CD4-positive, alpha-beta T cell treated with Interleukin-4 for 1 hour (primary cell): ENCODE measurements around the gene PRKACA.
"Not testable (repeated sequence)": the region's sequence is repeated elsewhere in the genome, so short reads cannot be mapped to it uniquely, and the experiment has no call there.

Source experiments
- DNase-seq, 2 donors: peaks; one replicate each; pipeline ENCODE4 v3.0.0-alpha.2; 2020 to 2022

PRKACA gene

DNA sequence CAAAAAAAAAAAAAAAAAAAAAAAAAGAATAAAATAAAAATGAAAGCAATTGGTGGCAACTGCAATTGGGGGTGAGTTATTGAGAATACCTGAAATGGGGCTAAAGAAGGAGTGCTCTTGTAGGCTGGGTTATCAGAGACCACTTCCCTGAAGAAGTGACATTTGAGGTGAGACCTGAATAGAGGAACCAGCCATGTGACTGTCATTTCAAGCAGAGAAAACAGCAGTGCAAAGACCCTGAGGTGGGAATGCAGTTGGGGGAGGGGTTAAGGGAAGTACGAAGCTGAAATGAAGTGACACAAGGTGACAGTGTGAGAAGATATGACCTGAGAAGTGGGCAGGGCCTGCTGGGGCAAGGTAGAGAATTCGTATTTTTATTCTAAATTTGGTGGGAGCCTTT lies 51.4 kb downstream of the PRKACA start:
- no peak for DNase-seq

DNA sequence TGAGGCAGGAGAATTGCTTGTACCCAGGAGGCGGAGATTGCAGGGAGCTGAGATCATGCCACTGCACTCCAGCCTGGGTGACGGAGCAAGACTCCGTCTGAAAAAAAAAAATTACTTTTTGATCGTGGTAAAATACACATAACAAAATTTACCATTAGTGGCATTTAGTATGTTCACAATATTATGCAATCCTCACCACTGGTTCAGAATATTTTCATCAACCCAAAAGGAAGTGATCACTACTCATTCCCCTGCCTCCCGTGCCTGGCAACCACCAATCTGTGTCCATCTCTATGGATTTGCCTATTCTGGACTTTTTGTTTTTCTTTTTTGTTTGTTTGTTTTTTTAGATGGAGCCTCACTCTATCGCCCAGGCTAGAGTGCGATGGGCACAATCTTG lies 54.5 kb downstream of the PRKACA start:
- no peak for DNase-seq

DNA sequence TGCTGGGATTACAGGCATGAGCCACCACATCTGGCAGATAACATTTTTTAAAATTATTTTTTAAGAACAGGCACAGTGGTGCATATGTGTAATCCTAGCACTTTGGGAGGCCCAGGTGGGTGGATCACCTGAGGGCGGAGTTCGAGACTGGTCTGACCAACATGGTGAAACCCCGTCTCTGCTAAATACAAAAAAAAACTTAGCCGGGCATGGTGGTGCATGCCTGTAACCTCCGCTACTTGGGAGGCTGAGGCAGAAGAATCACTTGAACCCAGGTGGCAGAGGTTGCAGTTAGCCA lies 55.1 kb downstream of the PRKACA start:
- no peak for DNase-seq

DNA sequence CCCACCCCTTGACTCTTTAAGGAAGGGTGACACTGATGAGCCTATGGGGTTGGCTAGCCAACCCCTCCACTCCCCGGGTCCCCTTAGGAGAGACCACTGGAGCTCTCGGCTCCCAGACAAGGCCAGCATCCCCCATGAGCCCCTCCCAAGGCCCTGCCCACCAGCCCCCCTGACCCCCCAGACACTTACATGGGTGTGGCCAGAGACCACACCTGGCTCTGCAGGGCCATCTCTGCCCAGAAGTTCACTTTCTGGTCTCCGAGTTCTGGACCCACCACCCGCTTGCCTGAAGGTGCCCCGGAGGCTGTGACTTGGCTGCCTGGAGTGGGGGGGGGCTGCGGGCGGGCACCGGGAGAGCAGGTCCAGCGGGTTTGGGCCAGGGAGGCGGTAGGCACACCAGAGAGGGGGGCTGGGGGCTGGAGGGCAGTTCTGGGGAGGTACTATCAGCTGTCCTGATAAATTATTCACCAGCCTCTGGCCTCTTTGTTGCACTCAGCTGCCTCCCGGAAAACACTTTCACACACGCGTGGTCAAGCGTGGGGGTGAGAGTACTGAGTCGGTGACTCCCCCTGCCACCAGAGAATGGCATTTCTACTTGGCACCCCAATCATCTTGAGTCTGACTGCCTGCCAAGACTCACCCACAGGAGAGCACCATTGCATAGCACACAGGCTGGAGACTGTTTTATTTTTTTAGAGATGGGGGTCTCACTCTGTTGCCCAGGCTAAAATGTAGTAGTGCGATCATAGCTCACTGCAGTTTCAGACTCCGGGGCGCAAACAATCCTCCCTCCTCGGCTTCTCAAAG lies 55.6 kb downstream of the PRKACA start, which contains the start of gene PALM3:
TSS of gene PALM3 (minus strand) at position 326 of the 807 bp plus-strand sequence. CDS start at position 230, 96 bp downstream.
- DNase-seq, result no peak

DNA sequence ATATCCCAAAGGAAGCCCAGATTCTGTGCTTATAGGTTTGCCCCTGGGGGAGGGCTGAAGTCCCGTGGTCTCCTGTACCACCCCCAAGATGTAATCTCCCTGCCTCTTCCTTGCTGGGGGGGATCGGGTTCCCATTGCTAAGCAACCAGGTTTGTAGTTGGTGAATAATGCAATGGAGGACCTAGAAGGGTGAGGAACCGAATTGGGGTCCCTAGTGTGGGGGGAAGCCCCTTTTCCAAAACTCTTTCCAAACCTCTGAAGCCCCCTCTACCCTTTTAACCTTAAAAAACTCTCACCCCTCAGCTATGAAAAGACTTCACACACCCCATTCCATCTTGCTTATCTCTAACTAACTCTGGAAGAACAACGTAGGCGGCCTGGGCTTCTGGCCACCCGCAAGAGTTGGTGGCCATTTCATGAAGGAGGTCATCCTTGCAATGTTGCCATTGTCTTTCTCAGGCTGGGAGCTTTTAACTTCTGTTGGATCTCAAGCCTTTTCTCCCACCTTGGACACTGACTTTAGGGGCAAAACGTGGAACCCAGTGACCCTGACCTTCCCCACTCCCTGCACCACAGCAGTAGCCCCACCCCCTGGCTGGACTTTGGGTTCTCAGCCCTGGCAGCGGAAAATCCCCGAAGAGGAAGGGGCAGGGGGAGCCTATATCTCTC lies 56.3 kb downstream of the PRKACA start:
- no peak for DNase-seq

DNA sequence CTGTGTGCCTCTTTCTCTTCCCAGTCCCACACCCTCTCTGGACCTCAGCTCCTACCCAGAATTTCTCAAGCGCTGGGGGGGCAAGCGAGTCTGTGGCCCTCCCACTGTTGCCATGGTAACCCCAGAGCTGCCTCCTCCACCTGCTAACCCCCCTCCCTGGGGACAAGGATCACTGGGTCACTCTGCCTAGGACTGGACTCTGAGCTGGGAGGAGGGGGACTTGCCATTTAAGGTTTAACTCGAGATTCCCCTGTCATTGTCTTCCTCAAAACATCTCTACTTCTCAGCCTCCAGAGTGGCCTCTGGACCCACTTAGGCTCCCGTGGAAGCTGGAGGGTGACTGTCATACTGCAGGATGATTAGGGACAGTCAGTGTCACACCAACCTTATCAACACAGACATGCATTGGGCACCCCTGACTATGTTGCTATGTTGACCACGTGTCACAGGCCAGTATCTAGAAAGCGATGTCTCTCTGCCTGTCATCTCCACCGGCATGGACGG lies 57.9 kb downstream of the PRKACA start:
- DNase-seq, result no peak

DNA sequence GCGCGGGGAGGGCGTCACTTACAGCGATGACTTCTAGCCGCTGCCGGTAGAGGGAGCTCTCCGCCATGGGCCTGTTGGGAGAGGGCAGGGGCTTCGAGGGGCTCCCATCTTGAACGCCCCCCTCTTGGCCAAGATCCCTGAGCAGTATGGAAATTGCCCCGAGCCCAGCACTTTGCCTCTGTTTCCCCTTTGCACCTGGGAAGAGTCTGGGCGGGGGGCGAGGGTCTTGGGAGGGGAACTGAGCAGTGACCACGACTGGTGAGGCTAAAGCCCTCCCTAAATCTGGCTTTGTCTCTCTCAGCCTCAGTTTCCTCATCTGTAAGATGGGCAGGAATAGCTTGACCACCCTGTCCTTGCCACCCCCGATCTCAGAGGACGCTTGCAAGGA lies 58.5 kb downstream of the PRKACA start:
- peak; percentile 37 to 50 for DNase-seq

DNA sequence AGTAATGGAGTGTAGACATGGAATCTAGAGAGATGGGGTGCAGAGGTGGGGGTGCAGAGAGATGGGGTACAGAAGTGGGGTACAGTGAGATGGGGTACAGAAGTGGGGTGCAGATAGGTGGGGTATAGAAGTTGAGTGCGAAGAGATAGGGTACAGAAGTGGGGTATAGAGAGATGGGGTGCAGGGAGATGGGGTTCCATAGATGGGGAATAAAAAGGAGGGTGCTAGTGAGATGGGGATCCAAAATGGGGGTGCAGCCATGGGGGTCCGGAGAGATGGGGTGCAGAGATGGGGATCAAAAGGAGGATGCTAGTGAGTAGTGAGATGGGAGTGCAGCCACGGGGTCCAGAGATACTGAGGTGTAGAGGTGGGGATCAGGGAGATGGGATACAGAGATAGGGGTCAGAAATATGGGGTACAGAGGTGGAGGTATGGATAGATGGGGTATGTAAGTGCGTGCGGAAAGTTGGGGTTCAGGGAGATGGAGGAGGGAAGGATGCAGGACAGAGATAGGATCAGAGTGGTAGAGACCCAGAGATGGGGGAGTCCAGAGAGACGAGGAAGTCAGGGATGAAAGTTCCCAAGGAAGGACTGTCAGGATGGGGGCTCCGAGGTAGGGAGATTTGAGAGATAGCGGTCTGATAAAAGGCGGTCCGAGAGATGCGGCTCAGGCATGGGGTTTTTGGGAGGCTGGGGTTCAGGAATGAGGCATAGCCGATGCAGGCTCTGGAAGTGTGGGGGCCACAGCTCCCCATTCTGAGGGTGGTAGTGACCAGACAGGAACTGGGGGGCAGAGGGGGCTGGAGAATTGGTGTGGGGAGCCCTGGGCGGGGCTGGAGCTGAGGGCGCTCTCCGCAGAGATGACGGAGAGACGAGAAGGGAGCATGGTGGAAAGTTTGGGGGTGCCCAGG lies 59.1 kb downstream of the PRKACA start:
- DNase-seq, result no peak

DNA sequence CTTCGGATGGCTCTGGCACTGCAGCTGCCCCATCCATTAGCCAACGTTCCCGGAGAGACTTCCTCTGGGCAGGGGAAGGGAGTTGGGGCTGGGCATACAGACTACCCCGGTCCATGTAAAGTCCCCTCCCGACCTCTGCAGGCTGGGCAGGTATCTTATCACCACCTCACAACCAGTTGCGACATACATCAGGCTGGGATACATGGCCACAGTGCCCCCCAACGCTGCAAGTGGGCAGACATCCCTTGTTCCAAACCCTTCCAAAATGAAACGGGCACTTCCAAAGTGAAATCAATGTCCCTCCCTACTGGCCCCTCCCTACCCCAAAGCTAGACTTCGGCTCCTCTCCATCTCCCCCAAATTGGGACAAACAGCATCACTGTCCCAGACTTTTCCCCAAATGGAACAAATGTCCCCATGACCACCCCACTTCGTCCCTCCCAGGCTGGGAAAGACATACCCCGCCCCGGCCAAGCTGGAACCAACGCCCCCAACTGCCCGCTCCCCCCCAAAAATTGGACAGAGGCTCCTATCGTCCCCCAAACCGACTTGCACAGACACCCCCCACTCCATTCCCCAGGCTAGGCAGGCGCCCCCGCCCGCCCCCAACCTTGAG lies 60.7 kb downstream of the PRKACA start:
- DNase-seq, result no peak

DNA sequence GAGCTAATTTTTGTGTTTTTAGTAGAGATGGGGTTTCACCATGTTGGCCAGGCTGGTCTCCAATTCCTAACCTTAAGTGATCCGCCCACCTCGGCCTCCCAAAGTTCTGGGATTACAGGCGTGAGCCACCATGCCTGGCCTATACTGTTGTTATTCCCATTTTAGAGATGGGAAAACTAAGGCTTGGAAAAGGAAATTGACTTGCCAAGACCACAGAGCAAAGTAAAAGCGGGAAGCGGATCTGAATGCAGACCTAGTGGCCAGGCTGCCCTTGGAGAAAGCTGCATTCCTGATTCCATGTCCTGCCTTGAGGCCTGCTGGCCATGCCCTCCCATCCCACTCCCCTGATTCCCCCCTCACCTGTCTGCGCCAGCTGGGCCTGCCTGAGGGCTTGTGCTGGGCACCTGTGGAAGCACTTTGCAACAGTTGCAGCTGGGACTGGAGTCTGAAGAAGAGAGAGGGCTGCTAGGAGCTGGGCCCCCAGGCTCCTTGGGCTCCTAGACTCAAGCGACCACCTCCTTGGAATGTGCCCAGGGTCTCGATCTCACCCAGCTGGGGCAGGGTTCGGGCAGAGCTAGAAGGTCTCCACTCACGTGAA lies 61.4 kb downstream of the PRKACA start:
- no peak for DNase-seq

DNA sequence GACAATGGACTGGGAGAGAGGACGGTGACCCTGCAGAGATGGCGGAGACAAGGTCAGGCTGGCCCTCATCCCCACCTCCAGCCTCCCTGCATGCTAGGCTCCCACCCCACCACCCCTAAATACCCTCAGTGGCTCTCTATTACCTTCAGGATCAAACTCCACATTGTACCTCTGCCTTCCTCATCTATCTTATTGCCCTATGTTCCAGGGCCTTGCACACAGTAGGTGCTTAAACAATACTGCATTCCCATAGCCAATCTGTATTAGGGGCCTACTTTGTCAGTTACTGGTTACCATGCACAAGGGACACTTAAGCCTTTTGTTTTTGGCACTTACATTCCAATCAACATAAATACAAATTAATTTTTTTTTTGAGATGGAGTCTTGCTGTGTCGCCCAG lies 62.2 kb downstream of the PRKACA start:
- no peak for DNase-seq

DNA sequence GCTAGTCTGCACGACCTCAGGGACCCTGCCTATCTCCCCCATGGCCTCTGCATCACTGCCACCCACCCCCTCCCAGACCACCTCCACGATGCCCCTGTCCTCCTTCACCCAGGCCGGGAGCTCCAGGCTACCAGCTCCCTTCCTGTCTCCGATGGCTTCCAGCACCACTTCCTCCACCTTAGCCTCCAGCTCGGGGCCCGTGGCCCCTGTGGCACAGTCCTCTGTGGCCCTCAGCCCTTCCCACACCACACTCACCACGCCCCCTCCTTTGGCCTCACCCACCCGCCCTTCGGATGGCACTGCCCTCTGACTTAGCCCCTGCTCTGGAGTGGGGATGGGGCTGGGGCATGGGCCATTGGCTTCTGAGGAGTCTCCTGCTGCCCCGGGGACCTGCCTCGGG lies 62.8 kb downstream of the PRKACA start:
- no peak for DNase-seq

DNA sequence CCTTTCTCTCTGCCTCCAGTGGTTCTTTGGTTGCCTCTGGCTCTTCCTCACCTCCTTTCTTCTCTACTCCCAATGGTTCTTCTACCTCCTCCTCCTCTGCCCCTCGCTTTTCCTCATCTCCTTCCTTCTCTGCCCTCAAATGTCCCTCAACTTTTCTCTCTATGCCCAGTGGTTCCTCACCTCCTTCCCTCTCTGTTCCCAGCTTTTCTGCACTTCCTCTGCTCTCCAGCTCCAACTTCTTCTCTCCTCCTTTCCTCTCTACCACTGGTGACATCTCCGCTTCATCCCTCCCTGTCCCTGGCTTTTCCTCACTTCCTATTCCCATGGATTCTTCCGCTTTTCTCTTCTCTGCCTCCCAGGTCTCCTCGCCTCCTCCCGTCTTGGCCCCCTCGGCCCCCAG lies 63.5 kb downstream of the PRKACA start:
- no peak for DNase-seq

DNA sequence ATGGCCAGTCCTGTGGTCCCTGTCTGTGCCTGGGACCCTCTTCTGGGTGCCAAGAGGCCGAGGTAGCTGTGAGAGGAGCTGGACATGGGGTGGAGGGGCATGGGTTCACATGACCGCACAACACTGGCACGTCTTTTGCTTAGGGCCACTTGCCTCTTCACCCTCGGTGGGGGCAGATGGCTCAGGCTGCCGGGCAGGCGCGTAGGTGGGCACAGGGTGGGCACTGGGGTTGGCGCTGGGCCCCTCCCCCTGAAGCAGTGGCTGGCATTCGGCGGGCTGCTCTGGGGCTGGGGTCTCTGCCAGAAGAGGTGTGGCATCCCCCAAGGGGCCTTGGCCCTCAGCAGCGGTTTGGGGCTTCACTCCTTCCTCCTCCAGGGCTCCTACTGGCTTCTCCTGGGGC lies 64.1 kb downstream of the PRKACA start:
- DNase-seq, result no peak

DNA sequence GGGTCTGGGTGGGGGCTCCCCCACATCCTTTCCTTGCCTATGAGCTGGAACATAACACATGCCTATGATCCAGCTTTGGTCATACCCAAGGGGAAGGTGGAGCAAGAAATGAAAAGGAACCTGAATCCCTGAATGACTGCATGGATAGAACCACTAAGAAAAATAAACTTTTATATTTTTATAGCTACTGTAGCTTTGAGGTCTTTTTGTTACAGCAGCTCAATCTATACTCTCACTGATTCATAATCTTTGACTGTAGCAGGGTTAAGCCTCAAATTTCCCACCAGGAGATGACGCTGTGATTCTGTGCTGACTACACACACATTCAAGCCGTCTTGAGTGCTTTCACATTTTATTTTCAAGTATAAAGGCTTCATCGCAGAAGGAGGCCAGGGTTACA lies 64.5 kb downstream of the PRKACA start:
- no peak for DNase-seq

DNA sequence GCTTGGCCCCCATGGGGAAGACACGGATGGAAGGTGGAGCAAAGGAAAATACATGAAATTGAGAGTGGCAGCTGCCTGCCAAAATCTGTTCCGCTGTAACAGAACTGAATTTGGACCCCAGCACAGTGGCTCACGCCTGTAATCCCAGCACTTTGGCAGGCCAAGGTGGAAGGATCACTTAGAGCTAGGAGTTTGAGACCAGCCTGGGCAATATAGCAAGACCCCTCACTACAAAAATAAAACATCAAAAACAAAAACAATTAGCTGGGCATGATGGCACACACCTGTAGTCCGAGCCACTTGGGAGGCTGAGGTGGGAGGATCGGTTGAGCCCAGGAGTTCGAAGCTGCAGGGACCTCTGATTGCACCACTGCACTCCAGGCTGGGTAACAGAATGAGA lies 65.1 kb downstream of the PRKACA start:
- no peak for DNase-seq

DNA sequence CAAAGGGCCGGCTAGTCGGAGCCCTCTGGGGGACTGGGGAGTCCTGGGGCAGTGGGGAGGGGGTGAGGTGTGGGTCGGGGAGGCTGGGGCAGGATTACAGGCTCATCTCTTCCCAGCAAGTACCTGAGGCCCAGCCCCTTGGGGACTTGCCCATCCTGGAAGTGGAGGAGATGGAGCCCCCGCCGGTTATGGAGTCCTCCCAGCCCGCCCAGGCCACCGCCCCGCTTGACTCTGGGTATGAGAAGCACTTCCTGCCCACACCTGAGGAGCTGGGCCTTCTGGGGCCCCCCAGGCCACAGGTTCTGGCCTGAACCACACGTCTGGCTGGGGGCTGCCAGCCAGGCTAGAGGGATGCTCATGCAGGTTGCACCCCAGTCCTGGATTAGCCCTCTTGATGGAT lies 65.6 kb downstream of the PRKACA start:
- DNase-seq, result no peak

DNA sequence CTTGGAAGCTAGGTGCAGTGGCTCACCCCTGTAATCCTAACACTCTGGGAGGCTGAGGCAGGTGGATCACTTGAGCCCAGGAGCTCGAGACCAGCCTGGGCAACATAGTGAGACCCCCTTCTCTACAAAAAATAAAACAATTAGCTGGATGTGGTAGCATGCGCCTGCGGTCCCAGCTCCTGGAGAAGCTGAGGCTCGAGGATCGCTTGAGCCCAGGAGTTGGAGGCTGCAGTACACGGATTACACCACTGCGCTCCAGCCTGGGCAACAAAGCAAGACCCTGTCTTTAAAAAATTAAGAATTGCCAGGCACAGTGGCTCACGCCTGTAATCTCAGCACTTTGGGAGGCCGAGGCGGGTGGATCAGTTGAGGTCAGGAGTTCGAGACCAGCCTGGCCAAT lies 66.6 kb downstream of the PRKACA start:
- not testable (repeated sequence) for DNase-seq

DNA sequence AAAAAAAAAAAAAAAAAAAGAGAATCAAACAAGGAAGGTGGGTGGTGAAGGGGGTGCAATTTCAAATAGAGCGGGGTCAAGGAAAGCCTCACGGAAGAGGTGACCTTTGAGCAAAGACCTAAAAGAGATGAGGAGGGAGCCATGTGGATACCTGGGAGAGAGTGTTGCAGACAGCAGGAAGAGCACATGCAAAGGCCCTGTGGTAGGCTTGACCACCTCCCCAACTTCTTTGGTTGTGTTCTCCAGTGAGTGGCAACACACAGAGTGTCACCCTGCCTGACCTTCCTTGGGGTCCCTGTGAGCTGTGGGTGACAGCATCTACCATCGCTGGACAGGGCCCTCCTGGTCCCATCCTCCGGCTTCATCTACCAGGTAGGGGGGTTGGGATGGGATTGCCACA lies 67.0 kb downstream of the PRKACA start:
- no peak for DNase-seq

DNA sequence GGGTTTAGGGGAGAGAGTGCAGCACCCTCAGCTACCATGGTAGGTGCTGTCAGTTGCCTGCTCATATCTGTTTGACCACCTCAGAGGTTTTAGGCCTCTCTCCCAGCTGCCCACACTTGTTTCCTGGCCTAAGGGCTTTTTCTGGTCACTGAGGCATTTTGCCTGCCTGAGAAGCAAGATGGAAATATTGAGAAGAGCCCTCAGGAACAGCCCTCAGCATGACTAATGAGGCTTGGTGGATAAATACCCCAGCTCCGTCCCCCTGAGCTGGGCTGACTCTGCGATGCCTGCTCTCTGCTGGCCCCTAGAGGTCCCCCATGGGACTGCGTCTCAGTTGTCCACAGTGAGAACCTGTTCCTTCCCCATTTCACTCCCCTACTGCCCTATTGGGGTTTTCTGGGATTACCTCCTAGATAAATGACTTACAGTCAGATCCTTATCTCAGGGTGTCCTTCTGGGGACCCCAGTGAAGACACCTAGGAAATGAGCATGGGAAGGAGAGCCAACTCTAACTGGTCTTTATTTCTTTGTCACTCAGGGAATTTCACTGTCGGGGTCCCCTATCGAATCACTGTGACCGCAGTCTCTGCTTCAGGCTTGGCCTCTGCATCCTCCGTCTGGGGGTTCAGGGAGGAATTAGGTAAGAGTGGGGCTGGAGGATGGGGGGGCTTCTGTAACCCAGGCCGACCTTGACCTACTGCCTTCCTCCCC lies 69.0 kb downstream of the PRKACA start:
- peak; percentile 76 to 79 for DNase-seq

DNA sequence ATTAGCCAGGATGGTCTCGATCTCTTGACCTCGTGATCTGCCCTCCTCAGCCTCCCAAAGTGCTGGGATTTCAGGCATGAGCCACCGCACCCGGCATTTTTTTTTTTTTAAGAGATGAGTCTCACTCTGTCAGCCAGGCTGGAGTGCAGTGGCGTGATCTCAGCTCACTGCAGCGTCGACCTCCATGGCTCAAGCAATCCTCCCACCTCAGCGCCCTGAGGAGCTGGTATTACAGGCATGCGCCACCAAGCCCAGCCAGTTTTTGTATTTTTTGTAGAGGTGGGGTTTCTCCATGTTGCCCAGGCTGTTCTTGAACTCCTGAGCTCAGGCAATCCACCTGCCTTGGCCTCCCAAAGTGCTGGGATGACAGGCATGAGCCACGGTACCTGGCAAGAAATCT lies 69.7 kb downstream of the PRKACA start:
- not testable (repeated sequence) for DNase-seq
